WTC11 (cell line): ENCODE data around the gene TUBB1. TPM values are rescaled to one million over a fixed set of nuclear protein-coding genes. Genes with fewer than 3 reads are reported as not detected.

Source experiments
- ATAC-seq: fragments of 200-7000 bp; cut with Tn5 transposase; 2 replicates; pipeline ENCODE4 v1.10.0; 2021; ENCODE audit warnings: mild to moderate bottlenecking, moderate library complexity
- CTCF ChIA-PET: fragments of 300-600 bp; sonication (Branson Sonifier 250); formaldehyde crosslinking; loops from one replicate; lab custom pipeline; 2021; ENCODE audit warnings: antibody characterized with exemption; lab: Charles Lee
- POLR2A ChIA-PET: fragments of 350-600 bp; sonication (Branson Sonifier 250); formaldehyde crosslinking; loops from one replicate; lab custom pipeline; 2021; ENCODE audit warnings: antibody characterized with exemption; lab: Charles Lee
- DNase-seq: peaks from one replicate; pipeline ENCODE4 v3.0.0; 2021; ENCODE audit warnings: low spot score
- H3K27ac Mint-ChIP-seq: 2 replicates; pipeline ENCODE4 v1.8.0; 2021; ENCODE audit warnings: mixed read lengths
- H3K27me3 Mint-ChIP-seq: 2 replicates; pipeline ENCODE4 v1.8.0; 2021; ENCODE audit warnings: low read depth, mild to moderate bottlenecking, moderate library complexity, mixed read lengths
- H3K36me3 Mint-ChIP-seq: 2 replicates; pipeline ENCODE4 v1.8.0; 2021; ENCODE audit warnings: mixed read lengths
- H3K4me1 Mint-ChIP-seq: 2 replicates; pipeline ENCODE4 v1.8.0; 2022; ENCODE audit warnings: mixed read lengths
- H3K4me3 Mint-ChIP-seq: 2 replicates; pipeline ENCODE4 v1.8.0; 2021; ENCODE audit warnings: mild to moderate bottlenecking, moderate library complexity, mixed read lengths
- H3K9me3 Mint-ChIP-seq: 2 replicates; pipeline ENCODE4 v1.8.0; 2021; ENCODE audit warnings: mixed read lengths
- IRF2 ChIP-seq: sonication (generic); formaldehyde crosslinking; IDR thresholded peaks from 2 replicates; pipeline ENCODE4 v1.8.0; 2022; ENCODE audit warnings: low read depth, missing genetic modification reagents, borderline replicate concordance
- JUN ChIP-seq: sonication (generic); formaldehyde crosslinking; IDR thresholded peaks from 2 replicates; pipeline ENCODE4 v1.8.0; 2023; ENCODE audit warnings: mild to moderate bottlenecking, missing genetic modification reagents
- MXD4 ChIP-seq: fragments of 250-450 bp; sonication (Bioruptor Pico); IDR thresholded peaks from 2 replicates; pipeline ENCODE4 v1.8.0; 2021; ENCODE audit warnings: mild to moderate bottlenecking, moderate library complexity, borderline replicate concordance
- MYBL2 ChIP-seq: sonication (generic); formaldehyde crosslinking; IDR thresholded peaks from 2 replicates; pipeline ENCODE4 v1.8.1; 2023; ENCODE audit warnings: mild to moderate bottlenecking, moderate library complexity, missing genetic modification reagents
- NFATC4 ChIP-seq: fragments of 250-450 bp; sonication (Bioruptor Pico); IDR thresholded peaks from 2 replicates; pipeline ENCODE4 v1.9.0; 2021; ENCODE audit warnings: mild to moderate bottlenecking
- NR1H2 ChIP-seq: sonication (generic); formaldehyde crosslinking; IDR thresholded peaks from 2 replicates; pipeline ENCODE4 v1.9.0; 2021; ENCODE audit warnings: mild to moderate bottlenecking, moderate library complexity, missing genetic modification reagents
- NR3C1 ChIP-seq: sonication (generic); formaldehyde crosslinking; conservative IDR thresholded peaks from 2 replicates; pipeline ENCODE4 v1.8.1; 2023; ENCODE audit warnings: low read depth, mild to moderate bottlenecking, missing genetic modification reagents
- OVOL2 ChIP-seq: fragments of 250-450 bp; sonication (Bioruptor Pico); IDR thresholded peaks from 2 replicates; pipeline ENCODE4 v1.9.0; 2021; ENCODE audit warnings: mild to moderate bottlenecking, borderline replicate concordance
- SOX15 ChIP-seq: fragments of 250-450 bp; sonication (Bioruptor Pico); IDR thresholded peaks from 2 replicates; pipeline ENCODE4 v1.9.0; 2021; ENCODE audit warnings: mild to moderate bottlenecking
- ZNF317 ChIP-seq: sonication (generic); formaldehyde crosslinking; IDR thresholded peaks from 2 replicates; pipeline ENCODE4 v1.8.1; 2023; ENCODE audit warnings: low read depth, mild to moderate bottlenecking, moderate library complexity, missing genetic modification reagents, borderline replicate concordance
- ZNF416 ChIP-seq: fragments of 250-450 bp; sonication (Bioruptor Pico); IDR thresholded peaks from 2 replicates; pipeline ENCODE4 v1.9.0; 2021; ENCODE audit warnings: mild to moderate bottlenecking, inconsistent platforms
- ZNF423 ChIP-seq: fragments of 250-450 bp; sonication (Bioruptor Pico); IDR thresholded peaks from 2 replicates; pipeline ENCODE4 v2.1.2; 2022; ENCODE audit warnings: mild to moderate bottlenecking, moderate library complexity
- total RNA-seq: library from RNA; stranded (reverse); gene quantifications from 3 replicates; pipeline ENCODE4 v1.2.3, GENCODE V29; 2021
- TF ChIP-seq, protein P1 (sequence below): sonication (generic); formaldehyde crosslinking; IDR thresholded peaks from 2 replicates; pipeline ENCODE4 v1.8.0; 2022; ENCODE audit warnings: mild to moderate bottlenecking, missing genetic modification reagents
- TF ChIP-seq, protein P2 (sequence below): sonication (generic); formaldehyde crosslinking; IDR thresholded peaks from 2 replicates; pipeline ENCODE4 v1.8.1; 2023; ENCODE audit warnings: mild to moderate bottlenecking, missing genetic modification reagents, moderate library complexity
- TF ChIP-seq, protein P3 (sequence below): sonication (generic); formaldehyde crosslinking; IDR thresholded peaks from 2 replicates; pipeline ENCODE4 v1.8.1; 2022; ENCODE audit warnings: missing genetic modification reagents, borderline replicate concordance
- TF ChIP-seq, protein P4 (sequence below): sonication (generic); formaldehyde crosslinking; conservative IDR thresholded peaks from 2 replicates; pipeline ENCODE4 v1.8.1; 2023; ENCODE audit warnings: mild to moderate bottlenecking, low read depth, missing genetic modification reagents, moderate library complexity
- TF ChIP-seq, protein P5 (sequence below): sonication (generic); formaldehyde crosslinking; IDR thresholded peaks from 2 replicates; pipeline ENCODE4 v1.8.0; 2022; ENCODE audit warnings: mild to moderate bottlenecking, missing genetic modification reagents
- TF ChIP-seq, protein P6 (sequence below): sonication (generic); formaldehyde crosslinking; IDR thresholded peaks from 2 replicates; pipeline ENCODE4 v1.8.1; 2022; ENCODE audit warnings: mild to moderate bottlenecking, missing genetic modification reagents, moderate library complexity, borderline replicate concordance

The TUBB1 gene
- total RNA-seq, 1 experiment from 2014 or later = not detected

DNA sequence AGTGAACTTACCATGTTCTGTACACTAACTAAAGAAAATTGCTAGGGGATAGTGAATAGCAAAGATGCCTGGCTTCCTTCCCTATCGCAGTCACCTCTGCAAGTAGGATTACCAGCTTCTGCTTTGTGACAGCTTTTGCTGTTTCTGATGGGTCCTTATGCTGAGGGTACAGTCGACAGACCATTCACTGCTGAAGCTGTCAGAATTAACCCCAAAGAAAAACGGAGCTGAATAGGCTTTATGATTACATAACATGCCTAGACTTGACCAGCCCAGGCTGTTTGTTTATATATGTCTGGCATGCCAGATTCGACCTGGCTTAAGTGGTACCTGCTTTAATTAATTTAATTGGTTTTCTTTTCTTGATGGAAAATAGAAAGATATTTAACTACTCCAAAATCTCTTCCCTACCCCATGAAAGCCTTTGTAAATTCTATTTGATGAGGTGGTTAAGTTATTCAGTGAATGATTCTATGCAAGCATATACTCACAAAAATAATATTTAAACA lies 45.0 kb downstream of the TUBB1 start:
- no peak for ATAC-seq
- Mint-ChIP-seq H3K27me3 (no peaks in the 10 kb centered on the region; the same call in 1 of the 2 replicates), H3K27ac (no peak overlapping the region), H3K9me3 (peaks cover 5% of the 10 kb centered on the region), H3K4me3 (no peak overlapping the region), H3K4me1 (peaks cover 6% of the 10 kb centered on the region), H3K36me3 (no peaks in the 10 kb centered on the region; the same call in 1 of the 2 replicates)
- CTCF ChIA-PET = no interaction called here
- no peak for DNase-seq
- TF ChIP-seq MYBL2 (CRISPR knock-in tag) (no peak), ZNF317 (CRISPR knock-in tag) (no peak), ZNF416 (CRISPR knock-in tag) (no peak), JUN (no peak), NR1H2 (CRISPR knock-in tag) (no peak), OVOL2 (CRISPR knock-in tag) (no peak), ZNF423 (CRISPR knock-in tag) (no peak), NR3C1 (CRISPR knock-in tag) (no peak), MXD4 (CRISPR knock-in tag) (no peak), NFATC4 (CRISPR knock-in tag) (no peak), SOX15 (CRISPR knock-in tag) (no peak), IRF2 (CRISPR knock-in tag) (no peak)
- TF ChIP-seq, protein P1, sequence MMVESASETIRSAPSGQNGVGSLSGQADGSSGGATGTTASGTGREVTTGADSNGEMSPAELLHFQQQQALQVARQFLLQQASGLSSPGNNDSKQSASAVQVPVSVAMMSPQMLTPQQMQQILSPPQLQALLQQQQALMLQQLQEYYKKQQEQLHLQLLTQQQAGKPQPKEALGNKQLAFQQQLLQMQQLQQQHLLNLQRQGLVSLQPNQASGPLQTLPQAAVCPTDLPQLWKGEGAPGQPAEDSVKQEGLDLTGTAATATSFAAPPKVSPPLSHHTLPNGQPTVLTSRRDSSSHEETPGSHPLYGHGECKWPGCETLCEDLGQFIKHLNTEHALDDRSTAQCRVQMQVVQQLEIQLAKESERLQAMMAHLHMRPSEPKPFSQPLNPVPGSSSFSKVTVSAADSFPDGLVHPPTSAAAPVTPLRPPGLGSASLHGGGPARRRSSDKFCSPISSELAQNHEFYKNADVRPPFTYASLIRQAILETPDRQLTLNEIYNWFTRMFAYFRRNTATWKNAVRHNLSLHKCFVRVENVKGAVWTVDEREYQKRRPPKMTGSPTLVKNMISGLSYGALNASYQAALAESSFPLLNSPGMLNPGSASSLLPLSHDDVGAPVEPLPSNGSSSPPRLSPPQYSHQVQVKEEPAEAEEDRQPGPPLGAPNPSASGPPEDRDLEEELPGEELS (CRISPR knock-in tag) = no peak
- TF ChIP-seq, protein P2, sequence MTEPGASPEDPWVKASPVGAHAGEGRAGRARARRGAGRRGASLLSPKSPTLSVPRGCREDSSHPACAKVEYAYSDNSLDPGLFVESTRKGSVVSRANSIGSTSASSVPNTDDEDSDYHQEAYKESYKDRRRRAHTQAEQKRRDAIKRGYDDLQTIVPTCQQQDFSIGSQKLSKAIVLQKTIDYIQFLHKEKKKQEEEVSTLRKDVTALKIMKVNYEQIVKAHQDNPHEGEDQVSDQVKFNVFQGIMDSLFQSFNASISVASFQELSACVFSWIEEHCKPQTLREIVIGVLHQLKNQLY (CRISPR knock-in tag) = no peak
- TF ChIP-seq, protein P3, sequence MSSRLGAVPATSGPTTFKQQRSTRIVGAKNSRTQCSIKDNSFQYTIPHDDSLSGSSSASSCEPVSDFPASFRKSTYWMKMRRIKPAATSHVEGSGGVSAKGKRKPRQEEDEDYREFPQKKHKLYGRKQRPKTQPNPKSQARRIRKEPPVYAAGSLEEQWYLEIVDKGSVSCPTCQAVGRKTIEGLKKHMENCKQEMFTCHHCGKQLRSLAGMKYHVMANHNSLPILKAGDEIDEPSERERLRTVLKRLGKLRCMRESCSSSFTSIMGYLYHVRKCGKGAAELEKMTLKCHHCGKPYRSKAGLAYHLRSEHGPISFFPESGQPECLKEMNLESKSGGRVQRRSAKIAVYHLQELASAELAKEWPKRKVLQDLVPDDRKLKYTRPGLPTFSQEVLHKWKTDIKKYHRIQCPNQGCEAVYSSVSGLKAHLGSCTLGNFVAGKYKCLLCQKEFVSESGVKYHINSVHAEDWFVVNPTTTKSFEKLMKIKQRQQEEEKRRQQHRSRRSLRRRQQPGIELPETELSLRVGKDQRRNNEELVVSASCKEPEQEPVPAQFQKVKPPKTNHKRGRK (CRISPR knock-in tag) = no peak
- TF ChIP-seq, protein P4, sequence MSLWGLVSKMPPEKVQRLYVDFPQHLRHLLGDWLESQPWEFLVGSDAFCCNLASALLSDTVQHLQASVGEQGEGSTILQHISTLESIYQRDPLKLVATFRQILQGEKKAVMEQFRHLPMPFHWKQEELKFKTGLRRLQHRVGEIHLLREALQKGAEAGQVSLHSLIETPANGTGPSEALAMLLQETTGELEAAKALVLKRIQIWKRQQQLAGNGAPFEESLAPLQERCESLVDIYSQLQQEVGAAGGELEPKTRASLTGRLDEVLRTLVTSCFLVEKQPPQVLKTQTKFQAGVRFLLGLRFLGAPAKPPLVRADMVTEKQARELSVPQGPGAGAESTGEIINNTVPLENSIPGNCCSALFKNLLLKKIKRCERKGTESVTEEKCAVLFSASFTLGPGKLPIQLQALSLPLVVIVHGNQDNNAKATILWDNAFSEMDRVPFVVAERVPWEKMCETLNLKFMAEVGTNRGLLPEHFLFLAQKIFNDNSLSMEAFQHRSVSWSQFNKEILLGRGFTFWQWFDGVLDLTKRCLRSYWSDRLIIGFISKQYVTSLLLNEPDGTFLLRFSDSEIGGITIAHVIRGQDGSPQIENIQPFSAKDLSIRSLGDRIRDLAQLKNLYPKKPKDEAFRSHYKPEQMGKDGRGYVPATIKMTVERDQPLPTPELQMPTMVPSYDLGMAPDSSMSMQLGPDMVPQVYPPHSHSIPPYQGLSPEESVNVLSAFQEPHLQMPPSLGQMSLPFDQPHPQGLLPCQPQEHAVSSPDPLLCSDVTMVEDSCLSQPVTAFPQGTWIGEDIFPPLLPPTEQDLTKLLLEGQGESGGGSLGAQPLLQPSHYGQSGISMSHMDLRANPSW (CRISPR knock-in tag) = no peak
- TF ChIP-seq, protein P5, sequence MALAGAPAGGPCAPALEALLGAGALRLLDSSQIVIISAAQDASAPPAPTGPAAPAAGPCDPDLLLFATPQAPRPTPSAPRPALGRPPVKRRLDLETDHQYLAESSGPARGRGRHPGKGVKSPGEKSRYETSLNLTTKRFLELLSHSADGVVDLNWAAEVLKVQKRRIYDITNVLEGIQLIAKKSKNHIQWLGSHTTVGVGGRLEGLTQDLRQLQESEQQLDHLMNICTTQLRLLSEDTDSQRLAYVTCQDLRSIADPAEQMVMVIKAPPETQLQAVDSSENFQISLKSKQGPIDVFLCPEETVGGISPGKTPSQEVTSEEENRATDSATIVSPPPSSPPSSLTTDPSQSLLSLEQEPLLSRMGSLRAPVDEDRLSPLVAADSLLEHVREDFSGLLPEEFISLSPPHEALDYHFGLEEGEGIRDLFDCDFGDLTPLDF (CRISPR knock-in tag) = no peak
- TF ChIP-seq, protein P6, sequence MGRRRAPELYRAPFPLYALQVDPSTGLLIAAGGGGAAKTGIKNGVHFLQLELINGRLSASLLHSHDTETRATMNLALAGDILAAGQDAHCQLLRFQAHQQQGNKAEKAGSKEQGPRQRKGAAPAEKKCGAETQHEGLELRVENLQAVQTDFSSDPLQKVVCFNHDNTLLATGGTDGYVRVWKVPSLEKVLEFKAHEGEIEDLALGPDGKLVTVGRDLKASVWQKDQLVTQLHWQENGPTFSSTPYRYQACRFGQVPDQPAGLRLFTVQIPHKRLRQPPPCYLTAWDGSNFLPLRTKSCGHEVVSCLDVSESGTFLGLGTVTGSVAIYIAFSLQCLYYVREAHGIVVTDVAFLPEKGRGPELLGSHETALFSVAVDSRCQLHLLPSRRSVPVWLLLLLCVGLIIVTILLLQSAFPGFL (CRISPR knock-in tag) = no peak
- POLR2A ChIA-PET = no interaction called here
